Liver (tissue), 3 donors: ENCODE results near the gene GFRA1.
A peak's percentile ranks its signal among the peaks of the same experiment; 100 is the strongest.

Source experiments
- CTCF ChIP-seq: fragments of 150-350 bp; IDR thresholded peaks from 2 replicates; pipeline ENCODE4 v1.5.1; 2017; ENCODE audit warnings: improper control_type of control experiment, low read depth, low read length; ENCODE audit not compliant: missing input control
- FOXA1 ChIP-seq: IDR thresholded peaks from 2 replicates; pipeline ENCODE4 v1.6.1; 2016; ENCODE audit warnings: antibody characterized with exemption
- FOXA2 ChIP-seq: IDR thresholded peaks from 2 replicates; pipeline ENCODE4 v1.6.1; 2016; ENCODE audit warnings: antibody characterized with exemption
- HNF4G ChIP-seq: IDR thresholded peaks from 2 replicates; pipeline ENCODE4 v1.6.1; 2016; ENCODE audit warnings: antibody characterized with exemption
- YY1 ChIP-seq: IDR thresholded peaks from 2 replicates; pipeline ENCODE4 v1.6.1; 2016; ENCODE audit warnings: antibody characterized with exemption, mild to moderate bottlenecking
- ZBTB33 ChIP-seq: IDR thresholded peaks from 2 replicates; pipeline ENCODE4 v1.6.1; 2016; ENCODE audit warnings: antibody characterized with exemption
- donor health status: healthy.
- donor health status: healthy.

GRCh38 chr10:116201670-116202430 lies 71.2 kb downstream of the GFRA1 start:
- TF ChIP-seq CTCF (no peak), ZBTB33 (no peak), FOXA1 (peak; percentile 32), HNF4G (no peak), YY1 (peak; percentile 56), FOXA2 (peak; percentile 67)
